Epithelial cell of prostate (primary cell): ENCODE results near the gene MYO1D.

ENCODE experiments used
- DNase-seq: peaks from one replicate; pipeline ENCODE4 v3.0.0-alpha.2; 2011; ENCODE audit warnings: low read depth, low spot score
- H3K27ac ChIP-seq: fragments of 450-650 bp; 2 replicates; pipeline ENCODE4 v1.5.1; 2017; ENCODE audit warnings: mild to moderate bottlenecking

The MYO1D gene

DNA sequence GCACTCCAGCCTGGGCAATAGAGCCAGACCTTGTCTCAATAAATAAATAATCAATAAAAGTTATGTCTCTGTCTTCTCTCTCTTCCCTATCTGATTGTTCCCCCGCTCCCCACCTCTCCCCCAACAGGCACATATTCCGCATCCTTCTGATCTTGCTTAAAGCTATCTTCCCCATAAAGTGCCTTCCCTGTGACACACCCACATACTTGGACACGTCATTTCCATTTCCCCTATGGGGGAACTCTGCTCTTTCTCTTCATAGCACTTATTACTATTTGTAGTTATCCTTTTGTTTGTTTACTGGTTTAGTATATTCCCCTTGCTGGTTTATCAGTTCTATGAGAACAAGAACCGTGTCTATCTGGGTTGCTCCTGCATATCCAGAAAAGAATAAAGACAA lies 14.9 kb downstream of the MYO1D start:
- DNase-seq: no peak
- H3K27ac ChIP-seq: no peak overlapping the region

DNA sequence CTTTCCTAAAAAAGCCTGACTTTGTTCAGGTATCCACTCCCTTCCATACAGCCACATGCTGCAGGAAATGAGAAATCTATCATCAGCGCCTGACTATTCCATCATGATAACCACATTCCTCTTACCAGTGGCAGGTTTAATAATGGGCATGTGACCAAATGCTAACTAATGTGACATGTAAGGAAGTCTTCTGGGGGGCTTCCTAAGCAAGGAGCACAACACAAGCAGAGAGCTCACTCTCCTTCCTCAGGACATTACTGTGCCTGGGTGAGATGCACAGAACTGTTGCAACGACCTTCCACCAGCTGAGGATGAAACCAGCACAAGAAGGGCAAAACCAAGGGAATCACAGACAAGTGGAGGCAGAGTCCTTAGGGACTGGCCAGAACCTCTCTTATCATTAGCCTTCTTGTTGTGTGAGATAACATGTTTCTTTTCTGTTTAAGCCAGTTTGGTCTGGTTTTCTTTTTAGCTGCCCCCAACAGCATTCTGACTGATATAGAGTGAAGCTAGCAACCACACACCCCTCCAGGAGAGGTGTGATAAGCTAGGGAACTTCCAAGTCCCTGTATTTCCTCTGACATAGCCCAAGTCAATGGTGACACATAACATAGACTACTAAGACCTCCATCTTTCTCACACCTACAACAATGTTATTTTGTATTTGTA lies 16.9 kb downstream of the MYO1D start:
- DNase-seq: no peak
- H3K27ac ChIP-seq: no peak overlapping the region

DNA sequence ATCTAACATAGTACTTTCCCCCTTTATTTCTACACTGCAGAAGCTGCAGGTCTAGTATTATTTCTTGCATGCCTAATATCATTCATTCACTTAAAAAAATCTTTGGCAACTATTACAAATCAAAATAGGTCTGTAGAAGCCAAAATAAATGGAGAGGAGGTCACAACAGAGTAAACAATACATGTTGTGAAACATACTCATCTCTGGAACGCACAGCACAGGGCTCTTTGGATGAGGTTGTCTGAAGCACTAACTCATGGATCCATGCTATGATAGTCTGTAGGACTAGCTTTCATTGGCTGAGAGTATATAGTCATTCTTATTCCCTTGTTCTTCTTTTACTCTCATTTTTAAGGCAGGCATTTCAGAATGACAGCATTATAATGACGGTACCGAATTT lies 21.3 kb downstream of the MYO1D start:
- H3K27ac ChIP-seq: no peak overlapping the region
- no peak for DNase-seq

DNA sequence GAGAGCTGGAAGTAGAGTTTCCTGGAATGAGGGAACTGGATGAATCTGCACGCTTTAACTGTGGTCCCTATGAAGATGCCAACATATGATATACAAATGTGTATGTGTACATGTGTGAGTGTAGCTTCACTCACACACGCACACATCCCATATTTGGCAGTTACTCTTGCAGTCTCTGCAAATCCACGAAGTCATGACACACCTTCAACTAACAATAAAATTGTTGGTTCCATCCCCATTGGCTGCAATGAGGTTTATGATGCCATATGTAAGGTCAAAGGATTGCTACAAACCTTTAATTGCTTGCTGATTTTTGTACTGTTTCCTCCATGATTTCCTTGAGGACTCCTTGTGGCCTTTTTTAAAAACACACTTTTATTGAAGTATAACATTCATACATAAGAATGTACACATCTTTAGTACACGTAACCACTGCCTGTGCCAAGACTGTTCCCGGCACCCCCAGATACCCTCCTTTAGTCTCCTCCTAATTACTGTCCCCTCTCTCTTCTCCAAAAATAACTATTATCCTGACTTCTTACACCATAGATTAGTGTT lies 22.0 kb downstream of the MYO1D start:
- H3K27ac ChIP-seq: peak overlapping the region; percentile 39
- DNase-seq: no peak

DNA sequence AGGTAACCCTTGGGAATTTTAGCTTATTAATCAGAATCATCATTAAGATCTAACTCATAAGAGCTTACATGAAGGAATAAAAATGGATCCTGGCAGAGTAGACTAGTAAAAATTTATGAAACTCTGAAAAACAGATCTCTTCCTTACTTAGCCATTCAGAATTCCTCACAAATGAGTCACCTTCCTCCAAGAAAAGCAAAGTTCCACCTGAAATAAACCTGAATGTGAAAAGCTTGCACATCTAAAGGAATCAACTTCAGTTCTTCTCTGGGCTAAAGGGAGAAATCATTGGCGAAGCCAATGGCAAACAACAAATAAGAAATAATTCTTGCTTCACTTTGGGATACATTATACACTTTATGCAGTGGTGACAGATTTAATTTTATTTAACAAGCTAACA lies 22.7 kb downstream of the MYO1D start:
- peak overlapping the region; percentile 39 for H3K27ac ChIP-seq
- no peak for DNase-seq

DNA sequence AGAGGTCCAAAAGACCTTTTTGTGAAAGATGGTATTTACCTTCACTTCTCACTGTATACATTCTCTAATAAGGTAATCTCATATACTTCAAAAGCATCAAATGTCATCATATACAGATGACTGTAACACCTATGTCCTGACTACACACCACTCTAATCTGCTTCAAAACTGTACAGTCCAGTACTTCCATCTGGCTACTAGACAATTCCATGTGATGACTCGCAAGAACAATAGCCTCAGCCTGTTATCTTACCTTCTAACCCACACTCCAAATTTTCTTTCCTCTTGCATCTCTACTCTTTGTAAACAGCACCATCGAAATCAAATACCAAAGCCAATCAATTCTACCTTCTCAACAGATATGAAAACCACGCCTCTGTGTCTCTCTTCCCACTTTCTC lies 24.1 kb downstream of the MYO1D start:
- no peak for DNase-seq
- H3K27ac ChIP-seq: no peak overlapping the region

DNA sequence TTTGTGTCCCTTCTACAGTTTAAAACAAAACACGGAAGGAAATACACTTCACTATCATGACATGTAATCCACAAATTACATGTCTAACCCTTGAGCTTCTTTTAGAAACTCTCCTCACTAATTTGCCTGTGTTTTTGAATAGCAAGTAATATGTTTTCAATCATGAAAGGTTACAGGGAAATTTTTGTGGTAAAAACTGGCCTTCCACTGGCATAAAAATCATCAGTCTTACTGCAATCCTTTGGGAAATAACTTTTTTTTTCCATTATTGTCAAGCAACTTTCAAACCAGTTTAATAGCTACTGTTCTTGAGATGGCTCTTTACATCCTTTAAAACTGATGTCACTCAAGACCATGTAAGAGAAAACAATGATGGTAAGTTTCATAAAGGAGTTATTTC lies 27.0 kb downstream of the MYO1D start:
- no peak overlapping the region for H3K27ac ChIP-seq
- no peak for DNase-seq

DNA sequence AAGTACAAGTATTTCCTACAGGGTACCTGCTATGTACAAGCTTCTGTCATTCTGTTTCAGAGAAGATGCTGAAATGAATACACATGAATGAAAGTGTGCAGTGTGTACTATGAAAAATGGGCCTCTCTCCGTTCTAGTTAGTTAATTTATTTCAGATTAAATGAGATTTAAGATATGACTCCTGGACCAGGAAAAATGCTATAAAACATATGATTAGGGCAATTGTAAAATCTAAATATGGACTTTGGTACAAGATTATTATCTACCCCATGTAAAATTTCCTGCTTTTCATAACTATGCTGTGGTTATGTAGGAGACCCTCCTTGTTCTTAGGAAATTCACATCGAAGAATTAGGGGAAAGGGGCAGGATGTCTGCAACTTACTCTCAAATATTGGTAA lies 28.9 kb downstream of the MYO1D start:
- DNase-seq: no peak
- no peak overlapping the region for H3K27ac ChIP-seq

DNA sequence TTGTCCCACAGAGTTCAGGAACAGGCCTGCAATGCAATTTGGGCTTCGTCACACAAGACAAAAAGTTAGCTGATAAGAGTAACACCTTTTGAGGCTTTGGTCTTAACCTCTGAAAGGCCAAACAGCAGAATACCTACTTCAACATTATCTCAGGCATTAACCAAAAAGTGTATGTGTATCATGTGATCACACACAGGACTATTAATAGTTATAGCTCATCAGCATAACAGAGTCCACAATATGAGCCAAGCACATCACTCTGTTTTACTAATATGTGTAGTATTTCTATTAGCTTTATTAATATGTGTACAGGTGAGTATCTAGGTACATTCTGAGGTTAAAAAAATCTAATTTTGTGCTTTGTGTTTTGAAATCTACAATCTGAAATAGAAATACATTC lies 30.8 kb downstream of the MYO1D start:
- no peak for DNase-seq
- no peak overlapping the region for H3K27ac ChIP-seq

DNA sequence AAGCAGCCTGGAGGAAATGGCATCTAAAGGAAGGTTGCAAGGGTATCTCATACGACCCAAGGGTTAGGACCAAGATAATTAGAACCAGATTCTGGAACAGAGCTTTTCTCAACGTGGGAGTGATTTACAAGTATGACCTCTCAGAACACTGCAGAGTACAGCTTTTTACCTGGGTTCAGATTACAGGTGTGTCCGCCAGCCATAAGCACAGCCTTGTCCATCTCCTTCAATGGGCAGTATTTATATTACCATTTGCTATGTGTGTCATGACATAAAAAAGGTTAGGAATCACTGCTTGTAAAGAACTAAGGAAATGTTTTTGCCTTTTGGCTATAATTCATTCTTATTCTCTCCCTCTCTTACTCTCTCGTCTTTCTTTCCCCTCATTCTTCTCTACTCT lies 36.7 kb downstream of the MYO1D start:
- no peak overlapping the region for H3K27ac ChIP-seq
- DNase-seq: no peak

DNA sequence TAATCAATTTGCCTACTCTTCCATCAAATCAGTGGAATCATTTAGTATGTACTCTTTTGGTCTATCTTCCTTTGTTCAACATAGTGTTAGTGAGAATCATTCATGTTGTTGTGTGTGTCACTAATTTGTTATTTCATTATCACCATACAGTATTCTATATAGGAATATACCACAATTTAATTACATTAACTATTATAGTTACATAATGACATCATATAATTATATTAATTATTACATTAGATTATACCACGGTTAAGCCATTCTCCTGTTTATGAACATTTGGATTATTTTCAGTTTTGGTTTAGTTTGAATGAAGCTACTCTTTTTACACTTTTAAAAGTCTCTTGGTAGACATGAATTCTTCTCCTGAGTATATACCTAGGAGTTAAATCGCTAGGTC lies 40.4 kb downstream of the MYO1D start:
- H3K27ac ChIP-seq: no peak overlapping the region
- no peak for DNase-seq

DNA sequence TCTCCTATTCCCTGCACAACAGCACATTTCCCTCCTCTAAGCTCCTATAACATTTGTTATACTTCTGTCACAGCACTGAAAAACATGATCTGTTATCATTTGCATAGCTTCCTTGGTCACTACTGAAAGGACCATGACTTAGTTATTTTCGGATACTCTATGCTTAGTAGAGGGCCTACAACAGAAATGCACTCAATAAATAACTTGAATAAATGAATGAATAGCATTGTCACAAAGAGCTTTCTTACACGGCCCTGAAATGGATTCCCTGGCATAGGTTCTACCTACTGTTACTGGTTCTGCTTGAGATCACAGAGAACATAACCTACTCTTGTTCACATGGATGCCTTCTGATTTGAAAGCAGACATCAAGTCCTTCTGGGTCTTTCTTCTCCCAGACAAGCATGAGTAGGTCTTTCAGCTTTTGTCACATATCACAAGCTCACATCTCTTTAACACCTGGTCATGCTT lies 41.6 kb downstream of the MYO1D start:
- DNase-seq: no peak

DNA sequence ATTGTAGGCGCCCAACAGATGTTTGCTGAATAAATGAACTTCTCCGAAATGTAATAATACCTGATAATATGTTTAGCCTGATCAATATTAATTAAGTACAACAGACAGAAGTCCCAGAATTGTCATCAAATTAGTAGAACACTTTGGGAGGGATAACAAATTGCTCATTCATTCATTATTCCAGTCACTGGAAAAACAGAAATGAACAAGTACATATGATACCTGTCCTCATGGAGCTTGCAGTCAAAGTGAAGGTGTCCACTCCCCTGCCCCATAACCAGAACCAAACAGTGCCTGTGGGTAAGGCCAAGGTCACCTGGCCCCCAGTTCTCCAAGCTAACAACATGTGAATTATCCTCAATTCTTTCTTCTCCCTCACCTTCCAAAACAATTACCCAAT lies 42.8 kb downstream of the MYO1D start:
- H3K27ac ChIP-seq: no peak overlapping the region
- DNase-seq: no peak

More for the DNA sequence above, 41.6 kb downstream of the MYO1D start:
- no peak overlapping the region for H3K27ac ChIP-seq

DNA sequence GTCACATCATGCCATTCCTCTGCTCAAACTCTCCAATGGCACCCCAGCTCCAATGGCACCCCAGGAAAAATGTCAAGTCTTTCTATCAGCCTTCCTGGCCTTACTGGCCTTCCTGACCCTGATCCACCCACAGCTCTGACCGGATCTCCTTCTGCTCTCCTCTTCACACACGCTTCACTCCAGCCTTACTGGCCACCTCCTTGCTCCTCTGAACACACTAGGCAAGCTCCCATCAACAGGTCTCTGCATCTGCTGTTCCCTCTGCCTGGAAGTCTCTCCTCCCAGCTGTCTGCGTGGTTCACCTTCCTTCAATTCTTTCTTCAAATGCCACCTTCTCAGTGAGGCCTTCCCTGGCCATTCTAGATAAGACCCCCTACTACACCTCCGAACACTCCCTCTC lies 43.4 kb downstream of the MYO1D start:
- no peak for DNase-seq
- H3K27ac ChIP-seq: no peak overlapping the region

DNA sequence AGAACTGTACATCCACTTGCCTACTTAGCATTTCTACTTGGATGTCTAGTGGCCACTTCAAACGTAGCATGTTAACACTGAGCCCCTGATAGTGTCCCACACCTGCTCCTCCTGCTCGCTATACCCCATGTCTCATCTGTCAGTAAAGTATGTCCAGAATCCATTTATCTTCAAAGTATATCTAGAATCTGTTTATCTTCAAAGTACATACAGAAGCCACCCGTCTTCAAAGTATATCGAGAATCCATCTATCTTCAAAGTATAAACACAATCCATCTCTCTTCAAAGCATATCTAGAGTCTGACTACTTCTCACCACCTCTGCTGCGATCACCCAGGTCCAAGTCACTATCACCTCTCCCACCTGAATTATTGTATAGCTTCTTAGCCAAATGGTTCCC lies 43.8 kb downstream of the MYO1D start:
- H3K27ac ChIP-seq: no peak overlapping the region
- no peak for DNase-seq

DNA sequence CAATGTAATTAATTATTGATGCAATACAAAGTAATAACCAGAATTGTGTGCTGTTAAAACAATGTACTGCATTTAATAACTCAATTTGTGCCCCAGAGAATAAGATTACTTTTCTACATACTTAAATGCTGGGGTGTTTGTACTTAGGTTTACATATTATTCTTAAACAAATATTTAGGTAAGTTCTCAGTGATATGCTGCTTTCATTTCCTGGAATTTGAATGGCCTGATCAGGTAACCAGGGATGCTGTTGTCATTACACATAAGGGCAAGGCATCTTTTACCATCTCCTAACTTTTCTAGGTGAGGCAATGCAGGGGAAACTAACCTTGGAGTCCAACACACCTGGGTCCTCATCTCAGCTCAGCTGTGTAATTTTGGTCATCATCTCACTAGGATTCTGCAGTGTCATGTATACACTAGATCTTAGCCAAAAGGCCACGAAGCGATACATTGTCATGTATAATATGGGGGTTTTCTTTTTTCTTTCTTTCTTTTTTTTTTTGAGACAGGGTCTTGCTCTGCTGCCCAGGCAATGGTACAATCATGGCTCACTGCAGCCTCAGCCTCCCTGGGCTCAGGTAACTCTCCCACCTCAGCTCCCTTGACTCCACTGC lies 45.2 kb downstream of the MYO1D start:
- no peak for DNase-seq
- H3K27ac ChIP-seq: no peak overlapping the region

DNA sequence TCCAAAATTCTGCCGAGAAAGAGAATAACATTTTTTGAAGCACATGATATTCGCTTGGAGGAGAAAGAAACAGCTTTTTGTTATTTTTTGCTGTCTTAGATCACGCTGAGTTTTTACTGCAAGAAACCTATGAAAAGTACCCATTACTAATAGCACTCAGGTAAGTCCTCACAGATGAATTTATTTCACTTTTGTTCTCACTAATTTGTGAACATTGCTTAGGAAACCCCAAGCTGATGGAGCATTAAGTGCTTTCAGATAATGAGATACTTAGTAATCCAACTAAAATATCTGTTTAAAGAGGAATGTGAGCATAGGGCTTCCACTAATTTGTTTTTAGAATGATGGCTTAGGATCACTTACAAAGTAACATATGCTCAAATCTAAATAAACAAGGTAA lies 45.7 kb downstream of the MYO1D start:
- H3K27ac ChIP-seq: no peak overlapping the region
- DNase-seq: no peak

DNA sequence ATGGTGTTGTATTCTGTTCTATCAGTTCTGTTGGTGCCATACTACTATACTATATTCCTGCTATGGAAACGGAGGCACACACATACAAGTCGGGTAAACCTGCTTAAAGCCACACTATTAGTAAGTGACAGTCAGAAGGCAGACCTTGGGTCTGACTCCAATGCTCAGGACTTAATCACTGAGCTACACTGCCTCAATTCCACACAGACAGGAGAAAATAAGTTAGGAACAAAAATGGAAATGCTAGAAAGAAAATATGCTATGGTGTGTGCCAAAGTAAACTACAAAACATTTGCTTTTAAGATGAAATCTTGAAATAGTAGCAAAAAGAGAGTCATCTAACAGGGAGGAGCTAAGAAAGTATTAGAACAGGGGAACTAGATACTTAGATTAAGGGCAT lies 48.1 kb downstream of the MYO1D start:
- H3K27ac ChIP-seq: peak overlapping the region; percentile 83

DNA sequence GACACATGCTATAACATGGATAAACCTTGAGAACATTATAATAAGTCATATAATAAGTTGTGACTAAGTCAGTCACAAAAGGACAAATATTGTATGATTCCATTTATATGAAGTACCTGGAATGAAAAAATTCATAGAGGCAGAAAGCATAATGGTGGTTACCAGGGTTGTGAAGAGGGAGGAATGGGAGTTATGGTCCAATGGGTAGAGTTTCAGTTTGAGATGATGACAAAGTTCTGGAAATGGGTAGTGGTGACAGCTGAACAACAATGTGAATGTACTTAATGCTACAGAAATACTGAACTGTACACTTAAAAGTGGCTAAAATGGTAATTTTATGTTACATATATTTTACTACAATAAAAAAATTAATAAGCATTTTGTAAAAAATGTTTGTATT lies 49.7 kb downstream of the MYO1D start:
- peak overlapping the region; percentile 83 for H3K27ac ChIP-seq
- DNase-seq: no peak

More for the DNA sequence above, 48.1 kb downstream of the MYO1D start:
- no peak for DNase-seq

DNA sequence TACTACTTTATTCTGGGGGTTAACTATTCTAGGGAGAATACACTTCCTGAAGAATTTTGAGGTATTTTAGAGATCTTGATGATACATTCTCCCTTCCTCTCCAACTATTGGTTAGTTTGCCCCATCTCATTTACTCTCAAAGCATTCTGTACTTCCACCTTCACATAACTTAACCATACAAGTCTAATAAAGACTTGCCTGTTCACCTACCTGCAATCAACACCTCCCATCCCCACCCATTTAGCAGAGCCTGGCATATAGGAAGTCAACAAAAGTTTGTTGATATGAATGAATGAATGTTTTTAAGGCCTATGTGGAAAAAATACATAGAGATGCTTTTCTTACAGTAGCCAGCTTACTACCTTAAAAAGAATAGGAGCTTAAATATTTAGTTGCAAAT lies 50.8 kb downstream of the MYO1D start:
- no peak for DNase-seq

DNA sequence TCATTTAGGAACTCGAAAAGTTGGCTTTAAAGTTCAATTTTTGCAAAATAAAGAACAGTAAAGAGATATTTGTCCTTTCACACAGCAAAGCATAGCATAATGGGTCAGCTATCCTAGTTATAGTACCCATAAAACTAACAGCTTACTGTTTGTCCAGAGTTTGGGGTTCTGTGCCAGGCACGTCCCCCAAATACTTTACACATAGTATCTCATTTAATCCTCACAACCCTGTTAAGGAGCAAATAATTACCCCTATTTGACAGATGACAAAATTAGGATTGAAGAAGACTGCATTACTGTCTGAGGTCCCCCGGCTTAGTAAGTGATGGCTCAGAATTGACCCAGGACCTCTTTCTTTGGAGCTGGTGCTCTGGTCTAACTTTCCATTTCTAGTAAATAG lies 52.6 kb downstream of the MYO1D start:
- H3K27ac ChIP-seq: no peak overlapping the region
- no peak for DNase-seq

More for the DNA sequence above, 50.8 kb downstream of the MYO1D start:
- H3K27ac ChIP-seq: no peak overlapping the region

DNA sequence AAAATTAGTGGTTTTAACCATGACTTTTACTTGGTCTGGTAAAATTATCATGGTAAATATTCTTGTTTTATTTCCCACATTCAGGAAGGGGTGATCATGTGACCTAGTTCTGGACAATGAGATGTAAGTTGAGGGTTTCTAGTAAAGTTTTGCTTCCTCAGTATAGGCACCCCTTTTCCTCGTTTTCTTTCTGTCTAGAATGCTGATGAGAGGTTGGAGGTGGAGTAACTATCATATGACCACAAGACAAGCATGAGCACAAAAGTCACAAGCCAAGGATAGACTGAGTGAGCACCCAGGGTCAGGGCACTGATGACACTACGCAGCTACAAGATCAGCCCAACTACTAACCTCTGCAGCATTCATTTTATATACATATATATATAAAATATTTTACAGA lies 53.9 kb downstream of the MYO1D start:
- H3K27ac ChIP-seq: no peak overlapping the region
- no peak for DNase-seq
